GM19463 (cell line): ENCODE data around the gene PSMB5.
A peak's percentile ranks its signal among the peaks of the same experiment; 100 is the strongest.
"Not testable (repeated sequence)": the region's sequence is repeated elsewhere in the genome, so short reads cannot be mapped to it uniquely, and the experiment has no call there.

Experiments used
- ATAC-seq: cut with Tn5 transposase; IDR thresholded peaks from one replicate; pipeline ENCODE4 v1.9.1; 2021; ENCODE audit warnings: mild to moderate bottlenecking, moderate library complexity; ENCODE audit not compliant: unreplicated experiment

PSMB5 gene

DNA sequence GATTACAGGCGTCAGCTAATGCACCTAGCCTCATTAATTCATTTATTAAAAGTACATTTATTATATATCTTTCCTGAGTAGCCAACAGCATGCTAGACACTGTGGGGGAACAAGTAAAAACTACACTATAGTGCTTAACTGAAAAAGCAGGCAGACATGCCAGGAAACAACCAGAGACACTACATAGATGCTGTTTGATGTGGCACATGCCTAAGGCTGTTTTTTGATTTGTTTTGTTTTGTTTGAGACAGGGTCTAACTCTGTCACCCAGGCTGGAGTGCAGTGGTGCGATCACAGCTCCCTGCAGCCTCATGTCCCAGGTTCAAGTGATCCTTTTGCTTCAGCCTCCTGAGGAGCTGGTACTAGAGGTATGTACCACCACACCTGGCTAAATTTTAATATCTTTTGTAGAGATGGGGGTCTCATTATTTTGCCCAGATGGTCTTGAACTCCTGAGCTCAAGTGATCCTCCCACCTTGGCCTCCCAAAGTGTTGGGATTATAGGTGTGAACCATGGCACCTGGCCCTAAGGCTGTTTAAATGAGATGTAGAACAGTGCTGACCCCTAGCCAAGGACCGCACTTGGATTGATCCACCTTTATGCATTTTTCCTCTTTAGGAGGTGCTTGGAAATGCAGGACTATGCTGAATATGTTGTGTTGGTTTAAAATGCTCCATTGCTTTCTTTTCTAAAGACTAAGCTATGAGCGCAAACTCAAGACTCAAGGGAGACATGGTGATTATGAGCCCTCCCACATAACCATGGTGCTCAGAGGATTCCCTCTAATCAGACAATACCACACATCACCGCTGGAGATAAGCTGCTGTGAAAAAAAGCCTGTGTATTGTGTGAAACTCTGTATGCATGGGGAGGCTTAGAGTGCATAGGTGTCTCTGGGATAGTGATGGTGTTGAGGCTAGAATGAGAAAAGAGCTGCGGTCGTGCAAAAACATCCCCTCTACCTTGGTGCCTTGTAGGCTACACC is 14.3 kb downstream of the PSMB5 start:
- no peak for ATAC-seq

GRCh38 chr14:23018107-23018506 is 16.6 kb downstream of the PSMB5 start:
- ATAC-seq = no peak

GRCh38 chr14:23017091-23017490 is 17.6 kb downstream of the PSMB5 start:
- no peak for ATAC-seq

DNA sequence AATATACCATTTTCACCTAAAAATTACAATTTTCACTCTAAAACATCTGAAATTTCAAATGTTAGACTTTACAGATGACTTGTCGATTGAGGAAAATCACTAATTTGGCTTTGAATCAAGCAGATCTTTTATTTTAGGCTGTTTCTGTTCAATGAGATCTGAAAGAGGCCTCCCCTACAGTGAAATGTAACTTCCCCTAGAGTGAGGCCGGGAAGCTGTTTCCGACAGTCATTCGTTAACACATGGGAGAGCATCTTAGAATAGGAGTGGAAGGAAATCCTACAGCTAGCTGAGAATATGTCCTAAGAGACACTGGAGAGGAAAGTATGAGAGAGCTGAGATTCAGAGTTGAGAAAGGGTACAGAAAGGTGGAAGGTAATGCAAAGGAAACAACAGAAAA is 19.1 kb downstream of the PSMB5 start:
- ATAC-seq = no peak

- ATAC-seq = not testable (repeated sequence)
Measured at GRCh38 chr14:23013749-23014054, 21.0 kb downstream of the PSMB5 start.

DNA sequence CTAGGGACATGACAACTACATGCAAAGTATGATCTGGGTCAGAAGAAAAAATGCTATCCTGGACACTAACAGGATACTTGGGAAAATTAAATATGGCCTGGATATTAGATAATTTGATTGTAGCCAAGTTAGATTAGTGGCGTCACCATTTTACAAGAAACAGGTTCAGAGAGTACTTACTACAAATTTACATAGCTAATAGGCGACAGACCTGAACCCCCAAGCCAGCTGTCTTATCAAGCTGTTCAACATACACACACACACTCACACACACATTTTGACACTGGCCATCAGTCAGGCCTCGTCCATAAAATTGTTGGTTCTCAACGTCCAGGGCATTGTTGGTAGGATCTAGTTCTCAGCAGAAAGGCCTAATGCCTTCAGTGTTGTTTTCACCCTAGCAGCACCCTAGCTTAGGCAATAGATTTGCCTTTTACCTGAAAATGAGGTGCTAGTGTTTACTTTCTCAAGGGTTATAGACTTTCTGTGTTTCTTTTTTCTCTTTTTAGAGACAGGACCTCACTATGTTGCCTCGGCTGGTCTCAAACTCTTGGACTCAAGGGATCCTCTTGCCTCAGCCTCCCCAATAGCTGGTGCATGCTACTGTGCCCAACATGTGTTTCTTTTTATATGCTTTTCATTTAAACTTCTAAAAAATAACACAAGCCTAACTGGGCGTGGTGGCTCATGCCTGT is 21.5 kb downstream of the PSMB5 start:
- no peak for ATAC-seq

DNA sequence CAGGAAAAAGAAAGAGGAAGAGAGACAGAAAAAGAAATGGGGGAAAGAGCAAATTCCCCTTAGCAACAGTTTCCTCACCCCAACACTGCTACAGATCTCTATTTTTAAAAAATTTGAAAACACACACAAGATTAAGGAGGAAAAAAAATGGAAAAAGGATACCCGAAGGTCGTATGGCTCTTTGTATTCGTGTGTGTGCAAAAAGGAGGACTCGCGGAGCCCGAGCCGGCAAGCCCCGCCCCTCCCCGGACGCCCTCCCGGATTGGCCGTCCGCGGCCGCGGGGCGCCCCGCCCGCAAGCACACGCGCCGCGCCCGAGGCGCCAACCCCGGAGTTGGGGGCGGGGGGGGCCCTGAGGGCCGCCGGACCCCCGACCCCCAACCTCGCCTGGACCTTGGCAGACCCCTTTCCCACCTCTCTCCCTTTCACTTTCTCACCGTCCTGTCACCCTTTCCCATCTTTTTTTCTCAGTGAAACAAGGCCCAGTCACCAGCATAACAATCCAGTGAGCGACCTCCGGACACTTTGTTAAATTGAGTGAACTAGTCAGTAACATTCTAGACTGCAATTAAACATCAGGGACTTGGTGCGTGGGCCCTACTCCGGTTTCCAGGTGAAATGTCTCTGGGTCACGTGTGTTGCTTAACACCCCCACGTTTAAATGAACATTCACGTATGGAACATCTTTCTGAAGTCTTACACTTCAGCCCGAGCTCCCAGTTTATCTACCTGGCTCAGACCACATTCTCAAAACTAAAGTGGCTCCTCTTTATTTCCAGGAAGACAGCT is 24.6 kb downstream of the PSMB5 start, which contains the start of gene C14orf93:
Gene C14orf93, minus strand, starts transcription at position 205 of the 788 bp plus-strand sequence. CDS start 11,120 bp downstream, outside the sequence.
- ATAC-seq = peak; percentile 39

GRCh38 chr14:23009483-23009938 is 25.2 kb downstream of the PSMB5 start:
- ATAC-seq = no peak

DNA sequence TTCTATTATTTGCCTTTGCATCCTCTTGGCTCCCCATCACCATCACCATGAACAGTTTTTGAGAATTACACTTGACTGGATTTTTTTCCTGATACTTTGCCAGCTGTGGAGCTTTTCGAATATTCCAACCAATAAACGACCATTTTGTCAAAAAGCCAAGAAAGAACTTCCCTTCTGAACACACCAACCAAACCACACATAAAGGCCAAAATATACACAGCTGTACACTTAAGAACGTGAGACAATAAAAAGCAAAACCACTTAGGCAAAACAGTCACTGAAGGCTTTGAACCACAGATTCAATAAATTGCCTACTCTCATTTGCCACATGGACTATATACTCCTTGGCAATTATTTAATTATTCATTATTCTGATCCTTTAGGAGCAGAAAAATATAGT is 25.9 kb downstream of the PSMB5 start:
- ATAC-seq = no peak

GRCh38 chr14:23006544-23007419 is 27.9 kb downstream of the PSMB5 start:
- ATAC-seq = peak; percentile 94

DNA sequence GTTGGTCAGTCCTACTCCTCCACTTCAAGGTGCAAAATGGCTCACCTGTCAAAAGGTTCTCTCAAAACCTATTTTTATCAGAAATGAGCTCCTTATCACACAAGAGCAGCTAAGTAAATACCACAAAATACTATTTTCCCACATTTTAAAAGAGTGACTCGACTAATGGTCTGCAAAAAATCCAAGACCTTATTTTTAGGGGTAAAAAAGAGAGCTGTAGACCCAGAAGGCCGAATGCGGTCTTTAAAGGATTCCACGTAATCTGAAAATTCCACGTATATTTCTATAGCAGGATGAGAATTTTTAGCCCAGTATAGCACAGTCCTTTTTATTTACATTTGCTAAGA is 28.5 kb downstream of the PSMB5 start:
- no peak for ATAC-seq

DNA sequence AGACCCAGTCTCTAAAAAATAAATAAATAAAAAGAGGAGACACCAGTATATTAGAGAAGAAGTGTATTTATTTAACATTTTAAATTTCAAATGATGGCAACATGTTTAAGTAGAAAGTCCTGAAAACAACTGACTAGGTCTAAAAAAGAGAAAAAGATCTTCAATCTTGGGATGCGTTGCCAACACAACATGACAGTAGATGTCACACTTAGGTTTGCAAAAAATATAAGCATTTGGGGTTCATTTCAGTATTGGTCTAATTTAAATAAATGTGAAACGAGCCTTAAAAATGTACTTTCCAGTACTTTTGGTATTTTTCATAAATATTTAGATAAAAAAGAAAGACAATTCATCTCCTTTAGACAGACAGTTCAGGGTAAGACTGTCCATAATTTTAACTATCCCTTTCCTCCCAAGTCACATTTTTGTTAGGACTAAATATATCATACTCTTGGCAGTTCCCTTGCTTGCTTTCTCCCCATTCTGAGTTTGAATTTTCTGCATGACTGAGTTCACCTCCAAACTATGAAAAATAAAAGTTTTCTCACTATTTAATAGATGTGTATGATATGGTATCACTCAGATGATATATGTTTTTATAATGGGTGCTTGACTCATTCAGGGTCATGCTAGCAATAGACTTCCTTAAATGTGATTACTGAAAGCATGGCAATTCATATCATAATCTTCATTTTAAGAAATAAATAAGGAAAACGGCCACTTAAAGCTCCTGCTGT is 29.1 kb downstream of the PSMB5 start:
- ATAC-seq = no peak

DNA sequence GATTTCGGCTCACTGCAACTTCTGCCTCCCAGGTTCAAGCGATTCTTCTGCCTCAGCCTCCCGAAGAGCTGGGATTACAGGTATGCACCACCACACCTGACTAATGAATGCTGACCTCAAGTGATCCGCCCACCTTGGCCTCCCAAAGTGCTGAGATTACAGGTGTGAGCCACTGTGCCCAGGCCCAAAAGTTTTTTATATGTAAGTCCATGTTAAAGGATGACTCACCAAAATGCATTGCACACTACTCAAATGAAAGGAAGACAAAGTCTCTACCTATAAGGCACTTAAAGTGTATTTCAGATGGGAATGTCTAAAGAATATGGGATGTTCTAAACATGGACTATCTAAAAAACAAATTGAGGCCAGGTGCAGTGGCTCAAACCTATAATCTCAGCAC is 30.4 kb downstream of the PSMB5 start:
- not testable (repeated sequence) for ATAC-seq

DNA sequence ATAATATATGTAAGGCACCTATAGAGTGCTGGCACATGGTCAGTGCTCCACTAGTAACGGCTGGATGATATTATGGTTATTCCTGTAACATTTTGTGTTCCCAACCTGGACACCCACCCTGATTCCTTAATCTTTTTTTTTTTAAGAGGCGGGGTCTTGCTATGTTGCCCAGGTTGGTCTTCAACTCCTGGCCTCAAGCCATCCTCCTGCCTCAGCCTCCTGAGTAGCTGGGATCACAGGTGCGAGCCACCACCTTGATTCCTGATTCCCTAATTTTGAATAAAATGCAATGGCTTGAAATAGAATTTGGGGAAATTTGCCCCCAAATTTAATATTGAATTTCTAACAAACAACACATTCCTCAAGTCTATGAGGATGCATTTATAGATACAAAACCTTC is 32.1 kb downstream of the PSMB5 start:
- ATAC-seq = no peak

GRCh38 chr14:23000860-23001259 is 33.8 kb downstream of the PSMB5 start:
- ATAC-seq = no peak

- ATAC-seq = no peak
Measured at GRCh38 chr14:22998329-22999012, 36.2 kb downstream of the PSMB5 start.

GRCh38 chr14:22997676-22998323 is 36.9 kb downstream of the PSMB5 start:
- ATAC-seq = no peak
